ENCODE data around the gene NTM.

NTM gene

GRCh38 chr11:131955904-131956303, 585.5 kb downstream of the NTM start:
- DNase-seq (ENCODE audit: low read depth, low spot score), result no peak

- no peak for DNase-seq (ENCODE audit: low read depth, low spot score)
Measured at GRCh38 chr11:131957201-131957600, 586.8 kb downstream of the NTM start.

GRCh38 chr11:131957875-131958274, 587.5 kb downstream of the NTM start:
- DNase-seq (ENCODE audit: low read depth, low spot score), result no peak

GRCh38 chr11:131962818-131963217, 592.4 kb downstream of the NTM start:
- no peak for DNase-seq (ENCODE audit: low read depth, low spot score)

GRCh38 chr11:131964698-131965483, 594.5 kb downstream of the NTM start:
- no peak for DNase-seq (ENCODE audit: low read depth, low spot score)

GRCh38 chr11:131965504-131965903, 595.1 kb downstream of the NTM start:
- DNase-seq (ENCODE audit: low read depth, low spot score), result no peak

- no peak for DNase-seq (ENCODE audit: low read depth, low spot score)
Measured at GRCh38 chr11:131966667-131967066, 596.3 kb downstream of the NTM start.

- no peak for DNase-seq (ENCODE audit: low read depth, low spot score)
Measured at GRCh38 chr11:131969261-131969660, 598.8 kb downstream of the NTM start.

- DNase-seq (ENCODE audit: low read depth, low spot score), result no peak
Measured at GRCh38 chr11:131973061-131973460, 602.6 kb downstream of the NTM start.

GRCh38 chr11:131975619-131976018, 605.2 kb downstream of the NTM start:
- DNase-seq (ENCODE audit: low read depth, low spot score), result no peak

GRCh38 chr11:131976021-131976420, 605.6 kb downstream of the NTM start:
- DNase-seq (ENCODE audit: low read depth, low spot score), result no peak

GRCh38 chr11:131977231-131977630, 606.8 kb downstream of the NTM start:
- no peak for DNase-seq (ENCODE audit: low read depth, low spot score)

GRCh38 chr11:131977854-131978253, 607.4 kb downstream of the NTM start:
- no peak for DNase-seq (ENCODE audit: low read depth, low spot score)

- DNase-seq (ENCODE audit: low read depth, low spot score), result no peak
Measured at GRCh38 chr11:131978351-131978750, 607.9 kb downstream of the NTM start.

- DNase-seq (ENCODE audit: low read depth, low spot score), result no peak
Measured at GRCh38 chr11:131979364-131979763, 608.9 kb downstream of the NTM start.

GRCh38 chr11:131980199-131980598, 609.8 kb downstream of the NTM start:
- no peak for DNase-seq (ENCODE audit: low read depth, low spot score)

GRCh38 chr11:131980888-131981668, 610.7 kb downstream of the NTM start:
- no peak for DNase-seq (ENCODE audit: low read depth, low spot score)

GRCh38 chr11:131982154-131982553, 611.7 kb downstream of the NTM start:
- peak; percentile 91 for DNase-seq (ENCODE audit: low read depth, low spot score)

GRCh38 chr11:131985846-131986301, 615.5 kb downstream of the NTM start:
- no peak for DNase-seq (ENCODE audit: low read depth, low spot score)

GRCh38 chr11:131987703-131988102, 617.3 kb downstream of the NTM start:
- no peak for DNase-seq (ENCODE audit: low read depth, low spot score)

- no peak for DNase-seq (ENCODE audit: low read depth, low spot score)
Measured at GRCh38 chr11:131991606-131992005, 621.2 kb downstream of the NTM start.

- no peak for DNase-seq (ENCODE audit: low read depth, low spot score)
Measured at GRCh38 chr11:131993246-131993645, 622.8 kb downstream of the NTM start.

GRCh38 chr11:131998020-131998419, 627.6 kb downstream of the NTM start:
- no peak for DNase-seq (ENCODE audit: low read depth, low spot score)

Measured in iPS DF 19.7 (cell line).